Motor neuron (in vitro differentiated cells): Measurements from ENCODE around the gene TMEM52B. TPM values are rescaled to one million over a fixed set of nuclear protein-coding genes. Genes with fewer than 3 reads are reported as not detected.
"Not testable (repeated sequence)": the region's sequence is repeated elsewhere in the genome, so short reads cannot be mapped to it uniquely, and the experiment has no call there.

ENCODE experiments used
- ATAC-seq, 8 experiments: fragments of 200-7000 bp; cut with Tn5 transposase; replicated peaks in 6 of 8; 2 replicates each; pipeline ENCODE4 v1.8.0; 2021; ENCODE audit warnings: mild to moderate bottlenecking in 8 of 8, moderate library complexity in 8 of 8
- H3K27ac ChIP-seq, 2 donors: fragments of 250-450 bp; sonication (Bioruptor Pico); 2 replicates each; pipeline ENCODE4 v1.9.0; 2021; ENCODE audit warnings: antibody characterized with exemption in 2 of 2, mild to moderate bottlenecking in 2 of 2, moderate library complexity in 1 of 2
- H3K4me1 ChIP-seq, 2 donors: fragments of 250-450 bp; sonication (Bioruptor Pico); replicated peaks in 1 of 2; 2 replicates each; pipeline ENCODE4 v1.6.1; 2021; ENCODE audit warnings: antibody characterized with exemption in 2 of 2, mild to moderate bottlenecking in 2 of 2, moderate library complexity in 1 of 2
- H3K4me3 ChIP-seq, 5 donors: fragments of 250-450 bp; sonication (Bioruptor Pico); 2 replicates each; pipeline ENCODE4 v1.9.0; 2021; ENCODE audit warnings: antibody characterized with exemption in 5 of 5, mild to moderate bottlenecking in 5 of 5, moderate library complexity in 4 of 5
- WGBS, 10 experiments: fragments of 450-650 bp; shearing (Covaris generic); methylation state at CpG; one replicate each; pipeline ENCODE4 v1.0.0; 2022; 5-methylcytosine and 5-hydroxymethylcytosine counted together
- in situ Hi-C, 9 experiments: fragments of 400-800 bp; cut with MboI; loops; one replicate each; pipeline ENCODE4 v1.15.0; 2021; ENCODE audit warnings: low sequenced_read_pairs in 9 of 9, low pct_unique_long_range_greater_than_20kb in 2 of 9; ENCODE audit not compliant: unreplicated experiment in 9 of 9
- total RNA-seq, 8 experiments: library from RNA; unstranded; fragments of 300-600 nt; gene quantifications; 2 replicates each; pipeline versions ENCODE4 v1.2.3 to v1.2.4, GENCODE V29; 2022

TMEM52B gene
- total RNA-seq, 8 experiments from 2014 or later = 0.14 to 0.32 (median 0.28) TPM; not detected in 5

- WGBS, 10 experiments = 81 to 100% (median 93%) methylated on average over 4 to 12 of the region's 13 CpGs; no CpG with 5 or more reads in 1 of the 10 experiments
- ATAC-seq, H3K27ac ChIP-seq, in situ Hi-C loops, H3K4me3 ChIP-seq: not testable (repeated sequence)
- H3K4me1 ChIP-seq = peaks cover 10 to 11% of the 10 kb centered on the region in 2 donors
Measured at GRCh38 chr12:10215946-10216345, 37.1 kb downstream of the TMEM52B start.

- in situ Hi-C loops = no loop called here
- no peak overlapping the region for H3K27ac ChIP-seq
- H3K4me3 ChIP-seq = no peak overlapping the region
- peaks cover 9 to 10% of the 10 kb centered on the region in 2 donors for H3K4me1 ChIP-seq
- no peak for ATAC-seq
- WGBS, 10 experiments = 96 to 100% (median 100%) methylated on average over 1 to 4 of the region's 6 CpGs; no CpG with 5 or more reads in 6 of the 10 experiments
Measured at GRCh38 chr12:10218021-10218420, 39.2 kb downstream of the TMEM52B start.

GRCh38 chr12:10220398-10221077 lies 41.7 kb downstream of the TMEM52B start:
- Histone ChIP-seq H3K4me1 (peaks cover 0 to 1% of the 10 kb centered on the region in 2 donors), H3K4me3 (no peak overlapping the region), H3K27ac (no peak overlapping the region)
- WGBS, 10 experiments = 30 to 100% (median 94%) methylated on average over 1 to 8 of the region's 8 CpGs; no CpG with 5 or more reads in 1 of the 10 experiments
- in situ Hi-C loops = no loop called here
- ATAC-seq = peak in 1 of 8 experiments; percentile 9

- no peak overlapping the region for H3K27ac ChIP-seq
- in situ Hi-C loops = no loop called here
- no peaks in the 10 kb centered on the region for H3K4me1 ChIP-seq
- no peak for ATAC-seq
- WGBS, 10 experiments = 83 to 100% (median 93%) methylated on average over 1 to 4 of the region's 5 CpGs; no CpG with 5 or more reads in 6 of the 10 experiments
- H3K4me3 ChIP-seq = no peak overlapping the region
Measured at GRCh38 chr12:10221846-10222245, 43.0 kb downstream of the TMEM52B start.

- no peaks in the 10 kb centered on the region for H3K4me1 ChIP-seq
- peak in 1 of 8 experiments; percentile 1 for ATAC-seq
- in situ Hi-C loops = no loop called here
- 40 to 100% (median 89%) methylated on average over 1 to 5 of the region's 5 CpGs; no CpG with 5 or more reads in 3 of the 10 experiments for WGBS, 10 experiments
- no peak overlapping the region for H3K27ac ChIP-seq
- H3K4me3 ChIP-seq = no peak overlapping the region
Measured at GRCh38 chr12:10223208-10223607, 44.4 kb downstream of the TMEM52B start.

GRCh38 chr12:10225426-10225825 lies 46.6 kb downstream of the TMEM52B start:
- H3K27ac ChIP-seq, ATAC-seq, H3K4me3 ChIP-seq, H3K4me1 ChIP-seq: not testable (repeated sequence)
- in situ Hi-C loops = loop anchor here in 5 of 9 experiments (25.0 kb wide), 2 partner anchors 337 to 437 kb away; partner anchors contain the start of gene STYK1 (in 1 of the 5)
- WGBS, 10 experiments = no CpG with 5 or more reads among the region's 26 CpGs

- in situ Hi-C loops = loop anchor here in 5 of 9 experiments (25.0 kb wide), 2 partner anchors 336 to 436 kb away; partner anchors contain the start of gene STYK1 (in 1 of the 5)
- 67 to 100% (median 100%) methylated on average over 1 to 3 of the region's 6 CpGs; no CpG with 5 or more reads in 3 of the 10 experiments for WGBS, 10 experiments
- Histone ChIP-seq H3K4me3 (no peak overlapping the region), H3K4me1 (no peaks in the 10 kb centered on the region), H3K27ac (no peak overlapping the region)
- ATAC-seq = peak in 1 of 8 experiments; percentile 2
Measured at GRCh38 chr12:10226086-10226485, 47.3 kb downstream of the TMEM52B start.

- Histone ChIP-seq H3K27ac (no peak overlapping the region), H3K4me3 (no peak overlapping the region), H3K4me1 (no peaks in the 10 kb centered on the region)
- peak in 2 of 8 experiments; percentile 3 to 12 for ATAC-seq
- in situ Hi-C loops = loop anchor here in 5 of 9 experiments (25.0 kb wide), 2 partner anchors 336 to 436 kb away; partner anchors contain the start of gene STYK1 (in 1 of the 5)
- WGBS, 10 experiments = 38 to 100% (median 86%) methylated on average over 1 of the region's 1 CpG; no CpG with 5 or more reads in 5 of the 10 experiments
Measured at GRCh38 chr12:10226731-10227130, 47.9 kb downstream of the TMEM52B start.

GRCh38 chr12:10227648-10228047 lies 48.8 kb downstream of the TMEM52B start:
- peak in 1 of 8 experiments; percentile 4 for ATAC-seq
- Histone ChIP-seq H3K4me1 (no peaks in the 10 kb centered on the region), H3K4me3 (no peak overlapping the region), H3K27ac (no peak overlapping the region)
- 0 to 85% (median 55%) methylated on average over 1 of the region's 1 CpG; no CpG with 5 or more reads in 3 of the 10 experiments for WGBS, 10 experiments
- in situ Hi-C loops = loop anchor here in 5 of 9 experiments (25.0 kb wide), 2 partner anchors 335 to 435 kb away; partner anchors contain the start of gene STYK1 (in 1 of the 5)

GRCh38 chr12:10234562-10234961 lies 55.7 kb downstream of the TMEM52B start:
- Histone ChIP-seq H3K4me3 (no peak overlapping the region), H3K27ac (no peak overlapping the region), H3K4me1 (no peaks in the 10 kb centered on the region)
- in situ Hi-C loops = loop anchor here in 6 of 9 experiments (10.0 to 25.0 kb wide), 3 partner anchors 328 to 428 kb away; partner anchors contain the start of gene STYK1 (in 1 of the 6)
- no peak for ATAC-seq

- 14 to 75% (median 63%) methylated on average over 1 to 4 of the region's 4 CpGs; no CpG with 5 or more reads in 5 of the 10 experiments for WGBS, 10 experiments
- H3K4me1 ChIP-seq = no peaks in the 10 kb centered on the region
- no peak overlapping the region for H3K4me3 ChIP-seq
- in situ Hi-C loops = loop anchor here in 6 of 9 experiments (10.0 to 25.0 kb wide), 3 partner anchors 326 to 426 kb away; partner anchors contain the start of gene STYK1 (in 1 of the 6)
- ATAC-seq = peak in 7 of 8 experiments; percentile 45 to 76 (median 57)
- H3K27ac ChIP-seq = no peak overlapping the region
Measured at GRCh38 chr12:10235761-10236631, 57.2 kb downstream of the TMEM52B start.

- in situ Hi-C loops = loop anchor here in 6 of 9 experiments (10.0 to 25.0 kb wide), 3 partner anchors 326 to 426 kb away; partner anchors contain the start of gene STYK1 (in 1 of the 6)
- no peak overlapping the region for H3K4me3 ChIP-seq
- ATAC-seq = no peak
- H3K27ac ChIP-seq = no peak overlapping the region
- no peaks in the 10 kb centered on the region for H3K4me1 ChIP-seq
- 83 to 100% (median 100%) methylated on average over 1 of the region's 1 CpG; no CpG with 5 or more reads in 3 of the 10 experiments for WGBS, 10 experiments
Measured at GRCh38 chr12:10236720-10237119, 57.9 kb downstream of the TMEM52B start.
